Activated gamma-delta T cell treated with anti-CD3 and anti-CD28 coated beads, Interleukin-2, amount 50 U/mL, for 16 hours (primary cell): ENCODE results near the gene NTM.
"Not testable (repeated sequence)": the region's sequence is repeated elsewhere in the genome, so short reads cannot be mapped to it uniquely, and the experiment has no call there.

Experiments
- DNase-seq: peaks from one replicate; pipeline ENCODE4 v3.0.0-alpha.2; 2020; ENCODE audit warnings: low read depth

The NTM gene

DNA sequence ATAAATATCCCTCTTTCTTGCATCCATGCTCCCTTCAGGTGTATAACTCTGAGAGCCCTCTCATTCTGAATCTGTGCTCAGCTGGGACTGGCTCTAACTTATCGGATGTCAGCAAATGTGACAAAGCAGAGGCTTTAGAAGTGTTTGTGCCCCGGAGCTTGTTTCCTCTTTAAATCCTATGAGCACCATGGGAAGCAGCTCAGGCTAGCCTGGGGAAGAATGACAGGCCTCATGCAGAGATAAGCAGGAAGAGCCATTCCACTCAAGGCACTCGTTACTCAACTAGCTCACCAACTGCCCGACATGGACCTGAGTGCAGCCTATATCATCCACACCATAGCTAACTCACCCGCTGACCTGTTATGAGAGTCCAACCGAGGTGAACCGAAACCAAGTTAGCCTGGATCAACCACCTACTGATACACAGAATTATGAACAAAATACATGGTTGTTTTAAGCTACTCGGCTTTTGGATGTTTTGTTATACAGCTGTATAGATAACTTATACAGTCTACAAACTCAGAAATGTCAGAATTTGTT lies 990.7 kb downstream of the NTM start:
- DNase-seq: no peak

DNA sequence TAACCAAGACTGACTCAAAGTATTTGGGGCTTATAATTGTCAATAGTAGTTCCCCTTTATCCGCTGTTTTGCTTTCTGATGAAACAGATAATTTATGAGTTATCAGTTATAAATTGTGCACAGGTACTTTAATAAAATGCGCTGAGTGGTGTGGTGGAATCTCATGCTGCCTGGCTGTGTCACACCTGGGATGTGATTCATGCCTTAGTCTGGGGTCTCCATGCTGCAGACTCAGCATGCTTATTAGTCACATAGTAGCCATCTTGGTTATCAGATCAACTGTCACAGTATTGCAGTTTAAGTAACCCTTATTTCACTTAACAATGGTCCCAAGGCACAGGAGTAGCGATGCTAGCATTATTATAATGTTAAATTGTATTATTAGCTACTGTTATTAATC lies 995.2 kb downstream of the NTM start:
- no peak for DNase-seq

DNA sequence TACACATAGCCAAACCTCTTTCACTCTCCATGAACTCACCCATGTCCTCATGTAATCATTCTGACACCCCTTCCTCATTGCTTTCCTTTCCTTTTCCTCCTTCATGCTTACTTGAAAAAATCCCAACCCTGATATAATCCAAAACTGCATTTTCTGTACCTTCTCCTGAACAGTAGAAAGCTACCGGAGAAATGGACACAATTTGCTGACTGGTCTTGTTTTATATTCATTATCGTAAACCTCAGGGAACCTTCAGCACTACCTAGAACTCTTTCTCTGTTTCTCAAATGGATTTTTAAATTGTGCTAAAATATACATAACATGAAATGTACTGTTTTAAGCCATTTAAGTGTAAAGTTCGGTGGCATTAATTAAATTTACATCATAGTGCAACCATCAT lies 996.9 kb downstream of the NTM start:
- no peak for DNase-seq

DNA sequence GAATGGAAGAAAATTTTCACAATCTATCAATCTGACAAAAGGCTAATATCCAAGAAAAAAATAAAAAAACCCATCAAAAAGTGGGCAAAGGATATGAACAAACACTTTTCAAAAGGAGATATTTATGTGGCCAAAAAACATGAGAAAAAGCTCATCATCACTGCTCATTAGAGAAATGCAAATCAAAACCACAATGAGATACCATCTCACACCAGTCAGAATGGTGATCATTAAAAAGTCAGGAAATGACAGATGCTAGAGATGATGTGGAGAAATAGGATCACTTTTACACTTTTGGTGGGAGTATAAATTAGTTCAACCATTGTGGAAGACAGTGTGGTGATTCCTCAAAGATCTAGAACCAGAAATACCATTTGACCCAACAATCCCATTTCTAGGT lies 999.7 kb downstream of the NTM start:
- DNase-seq: not testable (repeated sequence)

DNA sequence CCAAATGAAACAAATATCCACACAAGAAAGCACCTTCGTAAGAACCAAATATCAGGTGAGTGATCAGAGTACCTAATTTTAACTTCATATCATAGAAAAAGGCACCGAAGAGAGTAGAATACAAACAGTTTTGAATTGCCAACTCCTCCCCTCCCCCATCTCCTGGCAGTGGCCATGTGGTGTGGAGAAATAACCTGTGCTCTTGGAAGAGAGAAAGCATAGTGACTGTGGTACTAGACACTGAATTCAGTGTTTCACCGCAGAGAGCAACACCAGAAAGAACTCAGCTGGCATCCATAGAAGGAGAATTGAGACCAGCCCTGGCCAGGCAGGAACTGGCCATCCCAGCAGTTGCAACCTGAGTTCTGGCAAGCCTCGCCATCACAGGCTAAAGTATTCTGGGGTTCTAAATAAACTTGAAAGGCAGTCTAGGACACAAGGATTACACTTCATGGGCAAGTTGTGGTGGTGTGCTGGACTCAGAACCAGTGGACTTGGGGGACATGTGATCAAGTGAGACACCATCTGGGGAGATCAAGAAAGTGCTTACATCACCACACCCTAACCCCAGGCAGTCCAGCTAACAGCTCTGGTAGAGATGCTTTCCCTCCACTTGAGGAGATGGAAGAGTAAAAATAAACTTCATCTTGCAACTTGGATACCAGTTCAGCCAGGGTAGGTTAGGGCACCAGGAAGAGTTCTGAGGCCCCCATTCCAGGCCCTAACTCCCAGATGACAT lies 1003.2 kb downstream of the NTM start:
- DNase-seq: no peak

DNA sequence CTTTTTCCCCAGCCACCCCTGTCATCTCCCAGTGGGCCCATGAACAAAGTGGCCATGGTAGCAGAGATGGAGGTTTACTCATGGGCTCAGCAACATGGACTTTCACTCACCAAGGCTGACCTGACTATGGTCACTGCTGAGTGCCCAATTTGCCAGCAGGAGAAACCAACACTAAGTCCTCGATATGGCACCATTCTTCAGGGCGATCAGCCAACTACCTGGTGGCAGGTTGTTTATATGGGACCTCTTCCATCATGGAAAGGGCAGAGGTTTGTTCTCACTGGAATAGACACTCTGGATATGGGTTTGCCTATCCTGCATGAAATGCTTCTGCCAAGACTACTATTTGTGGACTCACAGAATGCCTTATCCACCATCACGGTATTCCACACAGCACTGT lies 1009.1 kb downstream of the NTM start:
- DNase-seq: no peak
